GM12878 (cell line): ENCODE results near the gene FAM187B. TPM values are rescaled to one million over a fixed set of nuclear protein-coding genes. Genes with fewer than 3 reads are reported as not detected.

Source experiments
- ATAC-seq: fragments of 200-7000 bp; cut with Tn5 transposase; 3 replicates; pipeline ENCODE4 v1.9.1; 2020; ENCODE audit warnings: mild to moderate bottlenecking, moderate library complexity
- BruUV-seq: library from RNA; stranded (reverse); fragments of 400-500 nt; replicated peaks from 2 replicates; lab custom pipeline; 2021; lab: Mats Ljungman, UMichigan
- CTCF ChIA-PET: fragments of 300-600 bp; sonication (Branson Sonifier 250); formaldehyde crosslinking; extraction: SDS; loops from one replicate; lab custom pipeline; 2021; ENCODE audit warnings: inconsistent platforms; lab: Yijun Ruan, JAX
- POLR2A ChIA-PET: fragments of 350-600 bp; formaldehyde crosslinking; extraction: SDS; loops from one replicate; lab custom pipeline; 2021; ENCODE audit warnings: inconsistent platforms; lab: Charles Lee
- RAD21 ChIA-PET: fragments of 300-600 bp; sonication (Branson Sonifier 250); formaldehyde crosslinking; loops from one replicate; lab custom pipeline; 2023; ENCODE audit warnings: antibody characterized with exemption; ENCODE audit not compliant: unreplicated experiment; lab: Charles Lee
- SMC1A ChIA-PET: fragments of 300-600 bp; sonication (Branson Sonifier 250); formaldehyde crosslinking; loops from one replicate; lab custom pipeline; 2023; ENCODE audit not compliant: unreplicated experiment, uncharacterized antibody; lab: Charles Lee
- DNase-seq: peaks from one replicate; pipeline ENCODE4 v3.0.0-alpha.2; 2011; ENCODE audit warnings: low read depth, low spot score
- FAIRE-seq: peaks from 3 replicates; lab custom pipeline; 2011; peaks lifted over from hg19 to GRCh38; lab: Jason Lieb, UNC
- H2AFZ ChIP-seq: 2 replicates; pipeline ENCODE4 v1.6.0; 2011; ENCODE audit warnings: low read depth, low read length, control low read depth; ENCODE audit not compliant: control insufficient read depth
- H3K27ac ChIP-seq: 2 replicates; pipeline ENCODE4 v1.5.1; 2011; ENCODE audit warnings: control low read depth; ENCODE audit not compliant: control insufficient read depth, insufficient read depth
- H3K27me3 ChIP-seq, 2 experiments: replicated peaks in 1 of 2; 2 replicates each; pipeline versions ENCODE4 v1.6.0 to v1.6.1; 2011; ENCODE audit warnings: low read length in 1 of 2; ENCODE audit not compliant: control insufficient read depth in 2 of 2, insufficient read depth in 2 of 2
- H3K36me3 ChIP-seq, 2 experiments: 2 replicates each; pipeline ENCODE4 v1.5.1; 2011; ENCODE audit warnings: low read length in 1 of 2; ENCODE audit not compliant: control insufficient read depth in 2 of 2, insufficient read depth in 2 of 2
- H3K4me1 ChIP-seq: 2 replicates; pipeline ENCODE4 v1.6.1; 2011; ENCODE audit warnings: mild to moderate bottlenecking, low read length, moderate library complexity, mixed read lengths; ENCODE audit not compliant: control insufficient read depth, insufficient read depth
- H3K4me2 ChIP-seq: 2 replicates; pipeline ENCODE4 v1.6.0; 2011; ENCODE audit warnings: control low read depth; ENCODE audit not compliant: control insufficient read depth, insufficient read depth
- H3K4me3 ChIP-seq: fragments of 200-600 bp; sonication (generic); 2 replicates; pipeline ENCODE4 v1.5.1; 2016
- H3K79me2 ChIP-seq: 2 replicates; pipeline ENCODE4 v1.6.0; 2011; ENCODE audit warnings: low read length; ENCODE audit not compliant: control insufficient read depth, insufficient read depth
- H3K9ac ChIP-seq: 2 replicates; pipeline ENCODE4 v1.8.0; 2011; ENCODE audit warnings: low read length, control low read depth, mixed read lengths; ENCODE audit not compliant: control insufficient read depth, insufficient read depth
- H3K9me3 ChIP-seq: replicated peaks from 3 replicates; pipeline ENCODE4 v1.5.1; 2011; ENCODE audit warnings: mild to moderate bottlenecking, low read length; ENCODE audit not compliant: control insufficient read depth, insufficient read depth
- H4K20me1 ChIP-seq: 2 replicates; pipeline ENCODE4 v1.6.0; 2011; ENCODE audit not compliant: control insufficient read depth, insufficient read depth
- CBX3 ChIP-seq: fragments of 200-600 bp; sonication (generic); IDR thresholded peaks from 2 replicates; pipeline ENCODE4 v1.6.1; 2016; ENCODE audit warnings: low read depth, borderline replicate concordance
- CEBPB ChIP-seq, 2 experiments: fragments of 150-350 bp in 1 of 2; IDR thresholded peaks; 2 replicates each; pipeline ENCODE4 v1.6.1; 2012 to 2014; ENCODE audit warnings: low read depth in 2 of 2, low read length in 2 of 2, borderline replicate concordance in 1 of 2, inconsistent platforms in 1 of 2
- CHD1 ChIP-seq: IDR thresholded peaks from 2 replicates; pipeline ENCODE4 v1.6.1; 2012; ENCODE audit warnings: low read depth, low read length, improper control_type of control experiment
- FOXK2 ChIP-seq: fragments of 450-650 bp; IDR thresholded peaks from 2 replicates; pipeline ENCODE4 v1.6.1; 2017; ENCODE audit warnings: mild to moderate bottlenecking, moderate library complexity
- JUNB ChIP-seq: IDR thresholded peaks from 2 replicates; pipeline ENCODE4 v1.6.1; 2016; ENCODE audit warnings: antibody characterized with exemption, mild to moderate bottlenecking
- LARP7 ChIP-seq: fragments of 450-650 bp; IDR thresholded peaks from 2 replicates; pipeline ENCODE4 v1.6.1; 2017; ENCODE audit warnings: mild to moderate bottlenecking
- POLR2AphosphoS5 ChIP-seq: IDR thresholded peaks from 2 replicates; pipeline ENCODE4 v1.6.1; 2011; ENCODE audit warnings: mild to moderate bottlenecking, low read length, inconsistent platforms
- POU2F2 ChIP-seq: IDR thresholded peaks from 3 replicates; pipeline ENCODE4 v1.6.1; 2011; ENCODE audit warnings: low read depth, mild to moderate bottlenecking, low read length, borderline replicate concordance
- RBBP5 ChIP-seq: fragments of 200-600 bp; sonication (generic); conservative IDR thresholded peaks from 2 replicates; pipeline ENCODE4 v1.6.1; 2016
- SMC3 ChIP-seq: IDR thresholded peaks from 2 replicates; pipeline ENCODE4 v1.6.1; 2011; ENCODE audit warnings: low read length, improper control_type of control experiment, borderline replicate concordance
- WGBS: methylation state at CpG from one replicate; pipeline ENCODE4 v1.1.6; 2016; ENCODE audit warnings: low lambda C conversion rate; ENCODE audit not compliant: insufficient replicate concordance, insufficient coverage; ENCODE audit errors: missing lambda C conversion rate; 5-methylcytosine and 5-hydroxymethylcytosine counted together
- in situ Hi-C: fragments of 300-500 bp; cut with MboI; formaldehyde crosslinking; loops from 9 replicates; pipeline ENCODE4 v1.14.3; 2018; ENCODE audit warnings: mixed read lengths
- intact Hi-C: fragments of 100-400 bp; cut with micrococcal nuclease; formaldehyde crosslinking; loops from one replicate; pipeline ENCODE4 v1.14.2; 2022; ENCODE audit not compliant: unreplicated experiment
- polyA plus RNA-seq, 11 experiments: library from polyadenylated mRNA; depleted of rRNA in 4 of 11; unstranded in 6 of 11; stranded (reverse) in 5 of 11; fragments of >200 nt; fragmentation: Nextera tagmentation in 4 of 11; fragmentation: Illumina TruSeq in 1 of 11; extraction: Ambion mirVana in 4 of 11; extraction: Trizol in 1 of 11; gene quantifications; 1 replicate in 1 of 11; 2 replicates in 10 of 11; pipeline versions ENCODE4 v1.2.1 to v1.2.3, GENCODE V29; 2011 to 2016; ENCODE audit warnings: inconsistent platforms in 2 of 11, missing spikeins in 2 of 11, low read depth in 1 of 11
- total RNA-seq, 4 experiments: library from RNA; depleted of rRNA in 3 of 4; stranded (reverse); fragments of >200 nt in 3 of 4; fragmentation: Illumina TruSeq in 1 of 4; extraction: Trizol in 1 of 4; gene quantifications; 2 replicates each; pipeline versions ENCODE4 v1.2.1 to v1.2.3, GENCODE V29; 2013 to 2021
- TF ChIP-seq, protein P1 (sequence below): fragments of 150-350 bp; IDR thresholded peaks from 2 replicates; pipeline ENCODE4 v1.6.1; 2016; ENCODE audit warnings: low read depth, low read length
- TF ChIP-seq, protein P2 (sequence below): fragments of 450-650 bp; conservative IDR thresholded peaks from 2 replicates; pipeline ENCODE4 v1.6.1; 2017; ENCODE audit warnings: mild to moderate bottlenecking, moderate library complexity
- TF ChIP-seq, protein P3 (sequence below): fragments of 450-650 bp; formaldehyde crosslinking; IDR thresholded peaks from 2 replicates; pipeline ENCODE4 v1.4.0; 2022; ENCODE audit warnings: mild to moderate bottlenecking, moderate library complexity

FAM187B gene
- total and polyA plus RNA-seq, 10 of the 15 experiments (the other 5 are each of a cell fraction or from before 2014, with no cell fraction given) = 0.05 TPM; not detected in 9

- ChIA-PET RAD21 (interaction anchor here (0.6 kb wide), 1 partner anchor 129 kb away, joined by 4 read pairs; no protein-coding TSS in a partner anchor), SMC1A (interaction anchor here (1.0 kb wide), 1 partner anchor 199 kb away, joined by 4 read pairs; no protein-coding TSS in a partner anchor), POLR2A (interaction anchor here (0.7 to 1.1 kb wide), 2 partner anchors 16 to 34 kb away, joined by 3 to 8 read pairs; no protein-coding TSS in a partner anchor), CTCF (interaction anchor here (0.7 to 2.8 kb wide), 7 partner anchors 11 to 238 kb away, joined by 3 to 12 read pairs (median 4); no protein-coding TSS in a partner anchor)
- Histone ChIP-seq H3K27me3 (no peaks in the 10 kb centered on the region), H3K79me2 (peaks cover 32% of the 10 kb centered on the region), H3K4me2 (peak overlapping the region; percentile 90), H3K9me3 (no peaks in the 10 kb centered on the region), H3K4me1 (peaks cover 17% of the 10 kb centered on the region), H2AFZ (no peak overlapping the region), H3K4me3 (peak overlapping the region; percentile 61; the same call in 1 of the 2 replicates), H4K20me1 (no peaks in the 10 kb centered on the region), H3K9ac (peak overlapping the region; percentile 18; the same call in 1 of the 2 replicates), H3K36me3 (peaks cover 11 to 23% of the 10 kb centered on the region in 2 experiments), H3K27ac (no peak overlapping the region)
- DNase-seq (no peak), FAIRE-seq (no peak), ATAC-seq (no peak)
- in situ Hi-C loops (loop anchor here (5.0 kb wide), 1 partner anchor 197 kb away; no protein-coding TSS in a partner anchor), intact Hi-C loops (no loop called here)
- 94% methylated on average over 16 of the region's 16 CpGs for WGBS
- BruUV-seq = no TSS peak
- TF ChIP-seq CBX3 (no peak), POLR2AphosphoS5 (no peak), CEBPB (IDR thresholded peaks at IDR 0.05; ENCODE audit: borderline replicate concordance in 1 of 2, low read depth in 2 of 2, low read length in 2 of 2) (no peak), RBBP5 (no peak), LARP7 (no peak), JUNB (no peak), CHD1 (no peak), POU2F2 (no peak), SMC3 (no peak), FOXK2 (no peak)
- TF ChIP-seq, protein P1, sequence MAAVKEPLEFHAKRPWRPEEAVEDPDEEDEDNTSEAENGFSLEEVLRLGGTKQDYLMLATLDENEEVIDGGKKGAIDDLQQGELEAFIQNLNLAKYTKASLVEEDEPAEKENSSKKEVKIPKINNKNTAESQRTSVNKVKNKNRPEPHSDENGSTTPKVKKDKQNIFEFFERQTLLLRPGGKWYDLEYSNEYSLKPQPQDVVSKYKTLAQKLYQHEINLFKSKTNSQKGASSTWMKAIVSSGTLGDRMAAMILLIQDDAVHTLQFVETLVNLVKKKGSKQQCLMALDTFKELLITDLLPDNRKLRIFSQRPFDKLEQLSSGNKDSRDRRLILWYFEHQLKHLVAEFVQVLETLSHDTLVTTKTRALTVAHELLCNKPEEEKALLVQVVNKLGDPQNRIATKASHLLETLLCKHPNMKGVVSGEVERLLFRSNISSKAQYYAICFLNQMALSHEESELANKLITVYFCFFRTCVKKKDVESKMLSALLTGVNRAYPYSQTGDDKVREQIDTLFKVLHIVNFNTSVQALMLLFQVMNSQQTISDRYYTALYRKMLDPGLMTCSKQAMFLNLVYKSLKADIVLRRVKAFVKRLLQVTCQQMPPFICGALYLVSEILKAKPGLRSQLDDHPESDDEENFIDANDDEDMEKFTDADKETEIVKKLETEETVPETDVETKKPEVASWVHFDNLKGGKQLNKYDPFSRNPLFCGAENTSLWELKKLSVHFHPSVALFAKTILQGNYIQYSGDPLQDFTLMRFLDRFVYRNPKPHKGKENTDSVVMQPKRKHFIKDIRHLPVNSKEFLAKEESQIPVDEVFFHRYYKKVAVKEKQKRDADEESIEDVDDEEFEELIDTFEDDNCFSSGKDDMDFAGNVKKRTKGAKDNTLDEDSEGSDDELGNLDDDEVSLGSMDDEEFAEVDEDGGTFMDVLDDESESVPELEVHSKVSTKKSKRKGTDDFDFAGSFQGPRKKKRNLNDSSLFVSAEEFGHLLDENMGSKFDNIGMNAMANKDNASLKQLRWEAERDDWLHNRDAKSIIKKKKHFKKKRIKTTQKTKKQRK = no peak
- TF ChIP-seq, protein P2, sequence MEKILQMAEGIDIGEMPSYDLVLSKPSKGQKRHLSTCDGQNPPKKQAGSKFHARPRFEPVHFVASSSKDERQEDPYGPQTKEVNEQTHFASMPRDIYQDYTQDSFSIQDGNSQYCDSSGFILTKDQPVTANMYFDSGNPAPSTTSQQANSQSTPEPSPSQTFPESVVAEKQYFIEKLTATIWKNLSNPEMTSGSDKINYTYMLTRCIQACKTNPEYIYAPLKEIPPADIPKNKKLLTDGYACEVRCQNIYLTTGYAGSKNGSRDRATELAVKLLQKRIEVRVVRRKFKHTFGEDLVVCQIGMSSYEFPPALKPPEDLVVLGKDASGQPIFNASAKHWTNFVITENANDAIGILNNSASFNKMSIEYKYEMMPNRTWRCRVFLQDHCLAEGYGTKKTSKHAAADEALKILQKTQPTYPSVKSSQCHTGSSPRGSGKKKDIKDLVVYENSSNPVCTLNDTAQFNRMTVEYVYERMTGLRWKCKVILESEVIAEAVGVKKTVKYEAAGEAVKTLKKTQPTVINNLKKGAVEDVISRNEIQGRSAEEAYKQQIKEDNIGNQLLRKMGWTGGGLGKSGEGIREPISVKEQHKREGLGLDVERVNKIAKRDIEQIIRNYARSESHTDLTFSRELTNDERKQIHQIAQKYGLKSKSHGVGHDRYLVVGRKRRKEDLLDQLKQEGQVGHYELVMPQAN = no peak
- TF ChIP-seq, protein P3, sequence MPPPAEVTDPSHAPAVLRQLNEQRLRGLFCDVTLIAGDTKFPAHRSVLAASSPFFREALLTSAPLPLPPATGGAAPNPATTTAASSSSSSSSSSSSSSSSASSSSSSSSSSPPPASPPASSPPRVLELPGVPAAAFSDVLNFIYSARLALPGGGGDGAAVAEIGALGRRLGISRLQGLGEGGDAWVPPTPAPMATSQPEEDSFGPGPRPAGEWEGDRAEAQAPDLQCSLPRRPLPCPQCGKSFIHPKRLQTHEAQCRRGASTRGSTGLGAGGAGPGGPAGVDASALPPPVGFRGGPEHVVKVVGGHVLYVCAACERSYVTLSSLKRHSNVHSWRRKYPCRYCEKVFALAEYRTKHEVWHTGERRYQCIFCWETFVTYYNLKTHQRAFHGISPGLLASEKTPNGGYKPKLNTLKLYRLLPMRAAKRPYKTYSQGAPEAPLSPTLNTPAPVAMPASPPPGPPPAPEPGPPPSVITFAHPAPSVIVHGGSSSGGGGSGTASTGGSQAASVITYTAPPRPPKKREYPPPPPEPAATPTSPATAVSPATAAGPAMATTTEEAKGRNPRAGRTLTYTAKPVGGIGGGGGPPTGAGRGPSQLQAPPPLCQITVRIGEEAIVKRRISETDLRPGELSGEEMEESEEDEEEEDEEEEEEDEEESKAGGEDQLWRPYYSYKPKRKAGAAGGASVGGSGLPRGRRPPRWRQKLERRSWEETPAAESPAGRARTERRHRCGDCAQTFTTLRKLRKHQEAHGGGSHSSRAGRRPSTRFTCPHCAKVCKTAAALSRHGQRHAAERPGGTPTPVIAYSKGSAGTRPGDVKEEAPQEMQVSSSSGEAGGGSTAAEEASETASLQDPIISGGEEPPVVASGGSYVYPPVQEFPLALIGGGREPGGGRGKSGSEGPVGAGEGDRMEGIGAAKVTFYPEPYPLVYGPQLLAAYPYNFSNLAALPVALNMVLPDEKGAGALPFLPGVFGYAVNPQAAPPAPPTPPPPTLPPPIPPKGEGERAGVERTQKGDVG = no peak
Observed at GRCh38 chr19:35270381-35270811, 41.9 kb upstream of the FAM187B start.
